HCT116 (cell line): ENCODE measurements around the gene SHISA7. TPM values are rescaled to one million over a fixed set of nuclear protein-coding genes. Genes with fewer than 3 reads are reported as not detected.

ENCODE experiments used
- ATAC-seq: fragments of 200-7000 bp; cut with Tn5 transposase; 2 replicates; pipeline ENCODE4 v1.9.1; 2020; ENCODE audit warnings: mild to moderate bottlenecking, moderate library complexity
- BruUV-seq: library from RNA; stranded (reverse); fragments of 400-500 nt; replicated peaks from 2 replicates; lab custom pipeline; 2021; lab: Mats Ljungman, UMichigan
- CTCF ChIA-PET: fragments of 300-600 bp; sonication (Branson Sonifier 250); formaldehyde crosslinking; loops from one replicate; lab custom pipeline; 2021; ENCODE audit warnings: antibody characterized with exemption; lab: Charles Lee
- POLR2A ChIA-PET: fragments of 300-600, 350-600 bp; sonication (Branson Sonifier 250); formaldehyde crosslinking; loops from one replicate; lab custom pipeline; 2021; ENCODE audit warnings: antibody characterized with exemption; lab: Charles Lee
- RAD21 ChIA-PET, 2 experiments: fragments of 300-600 bp; sonication (Branson Sonifier 250); formaldehyde crosslinking; loops; one replicate each; lab custom pipeline; 2023; ENCODE audit warnings: low total read pairs in 2 of 2; ENCODE audit not compliant: uncharacterized antibody in 2 of 2, unreplicated experiment in 2 of 2, low non-redundant PET in 1 of 2; lab: Charles Lee
- DNase-seq: peaks from one replicate; pipeline ENCODE4 v3.0.0-alpha.2; 2010; ENCODE audit warnings: low read depth, low spot score
- H2AFZ ChIP-seq: fragments of 200-600 bp; shearing (Covaris generic), sonication (generic); 2 replicates; pipeline ENCODE4 v1.6.1; 2017; ENCODE audit warnings: low read depth, mixed run types, mixed read lengths, antibody characterized with exemption, low read length; ENCODE audit not compliant: poor library complexity, severe bottlenecking
- H3K27ac ChIP-seq: 2 replicates; pipeline ENCODE4 v1.5.1; 2012; ENCODE audit warnings: low read depth, low read length
- H3K27me3 ChIP-seq: fragments of 200-600 bp; sonication (generic); 2 replicates; pipeline ENCODE4 v1.6.1; 2016; ENCODE audit warnings: mixed run types, low read length, mixed read lengths; ENCODE audit not compliant: insufficient read depth
- H3K36me3 ChIP-seq, 2 experiments: fragments of 200-500 bp in 1 of 2; fragments of 200-600 bp in 1 of 2; sonication (Bioruptor generic) in 1 of 2; sonication (generic) in 1 of 2; 2 replicates each; pipeline versions ENCODE4 v1.5.1 to v1.6.1; 2014 to 2016; ENCODE audit warnings: low read length in 2 of 2, inconsistent platforms in 1 of 2, mixed read lengths in 1 of 2, mixed run types in 1 of 2; ENCODE audit not compliant: insufficient read depth in 2 of 2, control insufficient read depth in 1 of 2
- H3K4me1 ChIP-seq, 2 experiments: fragments of 200-600 bp in 1 of 2; sonication (generic) in 1 of 2; 2 replicates each; pipeline versions ENCODE4 v1.5.1 to v1.6.1; 2012 to 2017; ENCODE audit warnings: low read length in 2 of 2, inconsistent platforms in 1 of 2, mild to moderate bottlenecking in 1 of 2, mixed read lengths in 1 of 2, mixed run types in 1 of 2, moderate library complexity in 1 of 2; ENCODE audit not compliant: insufficient read depth in 2 of 2, control insufficient read depth in 1 of 2
- H3K4me2 ChIP-seq: fragments of 200-600 bp; sonication (generic); 2 replicates; pipeline ENCODE4 v1.6.1; 2017; ENCODE audit warnings: mixed run types, low read length, mixed read lengths
- H3K4me3 ChIP-seq, 2 experiments: fragments of 200-600 bp in 1 of 2; sonication (generic) in 1 of 2; replicated peaks in 1 of 2; 2 replicates each; pipeline ENCODE4 v1.5.1; 2011 to 2016; ENCODE audit warnings: low read length in 2 of 2, control low read depth in 1 of 2, low read depth in 1 of 2, mild to moderate bottlenecking in 1 of 2, mixed read lengths in 1 of 2, mixed run types in 1 of 2
- H3K79me2 ChIP-seq: fragments of 200-600 bp; sonication (generic); 2 replicates; pipeline ENCODE4 v1.6.1; 2017; ENCODE audit warnings: mild to moderate bottlenecking, mixed run types, low read length, moderate library complexity, mixed read lengths; ENCODE audit not compliant: insufficient read depth
- H3K9ac ChIP-seq: fragments of 200-600 bp; sonication (generic); 2 replicates; pipeline ENCODE4 v1.6.1; 2016; ENCODE audit warnings: low read length, mixed read lengths
- H3K9me2 ChIP-seq: fragments of 200-600 bp; sonication (generic), shearing (Covaris generic); 2 replicates; pipeline ENCODE4 v1.6.1; 2017; ENCODE audit warnings: mixed run types, mild to moderate bottlenecking, moderate library complexity; ENCODE audit not compliant: insufficient read depth
- H3K9me3 ChIP-seq, 2 experiments: fragments of 200-500 bp in 1 of 2; fragments of 200-600 bp in 1 of 2; sonication (Bioruptor generic) in 1 of 2; sonication (generic) in 1 of 2; 2 replicates each; pipeline ENCODE4 v1.6.1; 2014 to 2017; ENCODE audit warnings: low read length in 2 of 2, mixed read lengths in 2 of 2, inconsistent platforms in 1 of 2, low read depth in 1 of 2, mild to moderate bottlenecking in 1 of 2, mixed run types in 1 of 2, moderate library complexity in 1 of 2; ENCODE audit not compliant: control insufficient read depth in 1 of 2, insufficient read depth in 1 of 2
- H4K20me1 ChIP-seq: fragments of 200-600 bp; sonication (generic), shearing (Covaris generic); 2 replicates; pipeline ENCODE4 v1.6.1; 2017; ENCODE audit warnings: mixed run types, mild to moderate bottlenecking, moderate library complexity; ENCODE audit not compliant: insufficient read depth
- ELF1 ChIP-seq: IDR thresholded peaks from 2 replicates; pipeline ENCODE4 v1.6.1; 2012; ENCODE audit warnings: low read depth, borderline replicate concordance
- EZH2 ChIP-seq: fragments of 200-600 bp; sonication (generic); IDR thresholded peaks from 2 replicates; pipeline ENCODE4 v1.6.1; 2017; ENCODE audit warnings: antibody characterized with exemption, mixed run types
- FOSL1 ChIP-seq: IDR thresholded peaks from 2 replicates; pipeline ENCODE4 v1.6.1; 2012; ENCODE audit warnings: low read depth
- POLR2AphosphoS5 ChIP-seq: IDR thresholded peaks from 2 replicates; pipeline ENCODE4 v1.6.1; 2011; ENCODE audit warnings: mild to moderate bottlenecking, low read depth, low read length, moderate library complexity
- RAD21 ChIP-seq: IDR thresholded peaks from 2 replicates; pipeline ENCODE4 v1.6.1; 2012; ENCODE audit warnings: low read depth, mild to moderate bottlenecking
- SIN3A ChIP-seq: IDR thresholded peaks from 2 replicates; pipeline ENCODE4 v1.6.1; 2012; ENCODE audit warnings: low read depth
- ZNF274 ChIP-seq: fragments of 200-500 bp; sonication (Bioruptor generic); IDR thresholded peaks from 2 replicates; pipeline ENCODE4 v1.6.1; 2014; ENCODE audit warnings: mild to moderate bottlenecking, low read depth, low read length, inconsistent platforms
- intact Hi-C: fragments of 100-400 bp; cut with micrococcal nuclease; formaldehyde crosslinking; loops from 2 replicates; pipeline ENCODE4 v1.10.0; 2022
- total RNA-seq: library from RNA; stranded (reverse); gene quantifications from one replicate; pipeline ENCODE4 v1.2.1, GENCODE V29; 2021; ENCODE audit not compliant: unreplicated experiment
- TF ChIP-seq, protein P1 (sequence below): IDR thresholded peaks from 2 replicates; pipeline ENCODE4 v1.6.1; 2012

Gene SHISA7
- total RNA-seq, 1 experiment from 2014 or later, result not detected

- Histone ChIP-seq H3K9me2 (no peaks in the 10 kb centered on the region), H3K9ac (no peak overlapping the region), H3K27me3 (no peaks in the 10 kb centered on the region), H3K36me3 (no peaks in the 10 kb centered on the region), H3K4me2 (no peak overlapping the region), H4K20me1 (no peaks in the 10 kb centered on the region), H2AFZ (no peak overlapping the region), H3K4me3 (no peak overlapping the region), H3K9me3 (no peaks in the 10 kb centered on the region), H3K4me1 (peaks cover 0 to 6% of the 10 kb centered on the region in 2 experiments; a peak in 1 of 4 replicates), H3K27ac (no peak overlapping the region), H3K79me2 (no peaks in the 10 kb centered on the region)
- RAD21 ChIA-PET, result no interaction called here
- intact Hi-C loops, result no loop called here
- ATAC-seq (peak; percentile 27; the same call in 1 of the 2 replicates), DNase-seq (no peak)
- TF ChIP-seq POLR2AphosphoS5 (no peak), ELF1 (no peak), SIN3A (no peak), FOSL1 (no peak), EZH2 (no peak)
- TF ChIP-seq, protein P1, sequence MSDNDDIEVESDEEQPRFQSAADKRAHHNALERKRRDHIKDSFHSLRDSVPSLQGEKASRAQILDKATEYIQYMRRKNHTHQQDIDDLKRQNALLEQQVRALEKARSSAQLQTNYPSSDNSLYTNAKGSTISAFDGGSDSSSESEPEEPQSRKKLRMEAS, result no peak
- POLR2A ChIA-PET, result no interaction called here
- BruUV-seq, result no TSS peak
- CTCF ChIA-PET, result no interaction called here
Observed at GRCh38 chr19:55432241-55432959, 10.7 kb downstream of the SHISA7 start.

- intact Hi-C loops, result no loop called here
- POLR2A ChIA-PET, result no interaction called here
- no peaks in the 10 kb centered on the region for H4K20me1 ChIP-seq
- RAD21 ChIA-PET, result no interaction called here
- CTCF ChIA-PET, result no interaction called here
- no peaks in the 10 kb centered on the region for H3K36me3 ChIP-seq
- H3K79me2 ChIP-seq, result no peaks in the 10 kb centered on the region
- no peak overlapping the region for H3K4me2 ChIP-seq
- DNase-seq, result no peak
- no peak overlapping the region for H3K27ac ChIP-seq
- H3K9ac ChIP-seq, result no peak overlapping the region
- no peaks in the 10 kb centered on the region for H3K27me3 ChIP-seq
- no peaks in the 10 kb centered on the region for H3K9me3 ChIP-seq
- H3K9me2 ChIP-seq, result no peaks in the 10 kb centered on the region
- no peak for ATAC-seq
- H3K4me1 ChIP-seq, result peaks cover 0 to 6% of the 10 kb centered on the region in 2 experiments; a peak in 1 of 4 replicates
- H2AFZ ChIP-seq, result no peak overlapping the region
- H3K4me3 ChIP-seq, result no peak overlapping the region
- TF ChIP-seq ZNF274, result no peak
- no peak for TF ChIP-seq RAD21
- BruUV-seq, result no TSS peak
Observed at GRCh38 chr19:55431183-55431582, 11.9 kb downstream of the SHISA7 start.
